ENCODE data around the gene MAVS. TPM values are rescaled to one million over a fixed set of nuclear protein-coding genes. Genes with fewer than 3 reads are reported as not detected.

Gene MAVS
- total and polyA plus RNA-seq, 8 donors = 9.5 to 25.1 (median 20.9) TPM

DNA sequence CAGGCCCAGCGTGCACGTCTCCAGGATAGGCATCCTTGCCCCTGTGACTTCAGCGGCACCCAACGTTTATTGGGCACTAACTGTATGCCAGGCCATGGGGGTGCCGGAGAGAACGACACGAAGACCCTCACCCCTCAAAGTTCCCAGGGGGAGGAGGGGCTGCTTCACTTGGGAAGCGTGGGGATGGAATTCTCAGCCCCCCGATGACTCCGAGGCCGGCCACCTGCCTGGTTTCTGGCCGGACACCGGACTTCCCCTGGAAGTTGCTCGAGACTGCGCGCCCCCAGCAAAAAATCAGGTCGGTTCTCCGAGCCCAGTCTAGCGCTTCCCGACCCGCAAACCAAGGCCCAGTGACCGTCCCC lies 275 bp upstream of the MAVS start:
- no peaks in the 10 kb centered on the region for H3K27me3 ChIP-seq
- H3K9me3 ChIP-seq = no peaks in the 10 kb centered on the region
- DNase-seq (no peak), ATAC-seq (no peak), FAIRE-seq (no peak)
- WGBS, 2 donors = 0% methylated on average over 22 of the region's 22 CpGs
- intact Hi-C loops (cut with DNase I) = no loop called here
- no peak for TF ChIP-seq CTCF (IDR thresholded peaks at IDR 0.05)
- H3K4me1 ChIP-seq = peaks cover 0 to 3% (median 0%) of the 10 kb centered on the region in 3 donors
- H3K36me3 ChIP-seq = no peaks in the 10 kb centered on the region
- peak overlapping the region; percentile 88 to 97 (median 90) for H3K27ac ChIP-seq
- H3K4me3 ChIP-seq = peak overlapping the region; percentile 76 to 99 (median 90)

DNA sequence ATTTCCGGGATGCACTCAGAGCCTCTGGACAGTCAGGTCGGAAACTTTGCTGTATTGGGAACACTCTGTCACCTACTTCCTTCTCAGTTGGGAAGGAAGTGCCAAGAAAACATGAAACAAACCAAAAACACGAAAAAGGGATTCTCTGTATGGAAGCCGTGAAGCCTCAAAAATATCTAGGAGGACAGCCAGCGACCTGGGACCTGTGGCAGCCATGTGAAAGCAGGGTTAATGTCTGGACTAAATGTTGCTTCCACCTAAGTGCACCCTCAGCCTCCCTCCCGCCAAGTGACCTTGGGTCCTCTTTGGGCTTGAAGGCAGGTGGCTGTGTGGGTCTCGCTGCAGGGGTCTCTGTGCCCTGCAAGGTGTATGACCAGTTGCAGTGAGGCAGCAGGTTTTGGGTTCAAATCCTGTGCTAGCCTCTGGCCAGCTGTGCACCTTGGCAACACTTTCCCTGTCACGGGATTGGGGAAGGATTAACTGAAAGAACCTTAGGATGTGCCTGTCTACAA lies 851 bp downstream of the MAVS start:
- no peaks in the 10 kb centered on the region for H3K27me3 ChIP-seq
- WGBS, 2 donors = 4 to 6% methylated on average over 8 of the region's 8 CpGs
- TF ChIP-seq CTCF (IDR thresholded peaks at IDR 0.05) = no peak
- H3K36me3 ChIP-seq = no peaks in the 10 kb centered on the region
- H3K4me1 ChIP-seq = peaks cover 0 to 3% (median 0%) of the 10 kb centered on the region in 3 donors
- ATAC-seq (peak in 3 of 4 donors; percentile 3 to 6 (median 4)), FAIRE-seq (no peak), DNase-seq (no peak)
- intact Hi-C loops (cut with DNase I) = no loop called here
- H3K27ac ChIP-seq = peak overlapping the region; percentile 88 to 97 (median 90)
- peak overlapping the region; percentile 76 to 99 (median 90) for H3K4me3 ChIP-seq
- no peaks in the 10 kb centered on the region for H3K9me3 ChIP-seq

DNA sequence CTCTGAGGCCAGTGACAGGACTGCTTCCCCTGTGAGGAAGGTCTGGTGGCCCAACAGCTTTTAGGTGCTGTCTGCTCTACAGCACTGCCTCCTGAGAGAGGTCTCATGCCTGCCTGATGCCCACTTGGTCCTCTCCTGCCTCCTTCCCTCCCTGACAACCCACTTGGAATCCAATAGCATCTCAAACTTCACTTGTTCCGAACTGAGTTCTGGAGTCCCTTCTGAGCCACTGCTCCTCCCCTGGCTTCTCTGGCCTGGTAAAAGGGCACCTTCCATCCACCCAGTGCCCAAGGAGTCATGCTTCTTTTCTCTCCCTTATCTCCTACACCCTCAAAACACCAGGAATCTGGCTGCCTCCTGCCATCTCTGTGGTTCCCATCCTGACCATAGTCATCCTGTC lies 1.9 kb downstream of the MAVS start:
- intact Hi-C loops (cut with DNase I) = no loop called here
- FAIRE-seq (no peak), ATAC-seq (no peak), DNase-seq (no peak)
- Histone ChIP-seq H3K27ac (no peak overlapping the region), H3K27me3 (no peaks in the 10 kb centered on the region), H3K4me3 (no peak overlapping the region), H3K4me1 (peaks cover 0 to 3% (median 0%) of the 10 kb centered on the region in 3 donors), H3K36me3 (no peaks in the 10 kb centered on the region), H3K9me3 (no peaks in the 10 kb centered on the region)
- 83 to 89% methylated on average over 1 of the region's 1 CpG for WGBS, 2 donors
- no peak for TF ChIP-seq CTCF (IDR thresholded peaks at IDR 0.05)

- Histone ChIP-seq H3K9me3 (no peaks in the 10 kb centered on the region), H3K36me3 (peaks cover 0 to 15% (median 5%) of the 10 kb centered on the region in 3 donors), H3K4me3 (no peak overlapping the region), H3K27ac (no peak overlapping the region), H3K4me1 (no peaks in the 10 kb centered on the region), H3K27me3 (no peaks in the 10 kb centered on the region)
- intact Hi-C loops (cut with DNase I) = loop anchor here in 1 of 3 donors (10.0 kb wide), 1 partner anchor 180 kb away; no protein-coding TSS in a partner anchor
- ATAC-seq (peak in 3 of 4 donors; percentile 17 to 63 (median 56)), FAIRE-seq (no peak), DNase-seq (no peak)
- WGBS, 2 donors = 81 to 89% methylated on average over 4 of the region's 4 CpGs
- no peak for TF ChIP-seq CTCF (IDR thresholded peaks at IDR 0.05)
Observed at GRCh38 chr20:3854462-3854871, 7.8 kb downstream of the MAVS start.

DNA sequence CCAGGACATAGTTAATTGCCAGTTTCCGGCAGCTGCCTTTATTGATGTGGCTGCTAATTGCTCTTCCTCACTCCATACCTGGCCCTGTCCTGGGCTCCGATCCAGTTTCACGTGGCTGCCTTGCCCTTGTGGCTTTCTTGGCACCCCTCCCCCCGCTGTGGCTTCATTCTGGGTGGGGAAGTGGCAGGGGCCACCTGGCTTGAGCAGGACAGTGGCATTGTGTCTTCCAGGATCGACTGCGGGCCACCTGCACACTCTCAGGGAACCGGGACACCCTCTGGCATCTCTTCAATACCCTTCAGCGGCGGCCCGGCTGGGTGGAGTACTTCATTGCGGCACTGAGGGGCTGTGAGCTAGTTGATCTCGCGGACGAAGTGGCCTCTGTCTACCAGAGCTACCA lies 10.8 kb downstream of the MAVS start:
- Histone ChIP-seq H3K36me3 (peaks cover 2 to 39% (median 24%) of the 10 kb centered on the region in 3 donors), H3K9me3 (no peaks in the 10 kb centered on the region), H3K4me1 (no peaks in the 10 kb centered on the region), H3K4me3 (no peak overlapping the region), H3K27me3 (no peaks in the 10 kb centered on the region), H3K27ac (no peak overlapping the region)
- 72 to 75% methylated on average over 14 of the region's 14 CpGs for WGBS, 2 donors
- ATAC-seq (no peak), FAIRE-seq (no peak), DNase-seq (peak in 1 of 6 donors; percentile 65)
- intact Hi-C loops (cut with DNase I) = loop anchor here in 1 of 3 donors (10.0 kb wide), 1 partner anchor 183 kb away; no protein-coding TSS in a partner anchor
- no peak for TF ChIP-seq CTCF (IDR thresholded peaks at IDR 0.05)

Measured in pancreas (tissue), 10 donors.